ENCODE results near the gene TRAF6.

Gene TRAF6

DNA sequence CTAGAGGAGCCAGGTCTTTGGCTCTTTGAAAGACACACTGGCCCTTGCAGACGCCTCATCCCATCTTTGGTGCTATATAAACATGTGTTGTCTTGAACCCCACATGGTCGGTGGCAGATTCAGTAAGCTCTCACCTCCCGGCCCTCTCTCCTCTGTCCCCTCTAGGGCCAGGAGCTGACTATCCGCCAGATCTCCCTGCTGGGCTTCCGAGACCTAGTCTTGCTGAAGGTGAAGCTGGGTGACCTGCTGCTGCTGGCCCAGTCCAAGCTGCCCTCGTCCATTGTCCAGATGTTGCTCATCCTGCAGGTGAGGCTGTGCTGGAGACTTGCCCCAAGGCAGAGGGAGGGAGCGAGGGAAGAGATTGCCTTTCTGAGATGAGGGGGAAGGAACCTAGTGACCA is 63.9 kb downstream of the TRAF6 start:
- Mint-ChIP-seq H3K27ac (no peak overlapping the region), H3K4me3 (no peak overlapping the region), H3K9me3 (no peaks in the 10 kb centered on the region), H3K4me1 (ENCODE audit: low read depth) (peaks cover 23% of the 10 kb centered on the region), H3K36me3 (ENCODE audit: low read depth) (peaks cover 16% of the 10 kb centered on the region), H3K27me3 (no peaks in the 10 kb centered on the region)
- no peak for DNase-seq

DNA sequence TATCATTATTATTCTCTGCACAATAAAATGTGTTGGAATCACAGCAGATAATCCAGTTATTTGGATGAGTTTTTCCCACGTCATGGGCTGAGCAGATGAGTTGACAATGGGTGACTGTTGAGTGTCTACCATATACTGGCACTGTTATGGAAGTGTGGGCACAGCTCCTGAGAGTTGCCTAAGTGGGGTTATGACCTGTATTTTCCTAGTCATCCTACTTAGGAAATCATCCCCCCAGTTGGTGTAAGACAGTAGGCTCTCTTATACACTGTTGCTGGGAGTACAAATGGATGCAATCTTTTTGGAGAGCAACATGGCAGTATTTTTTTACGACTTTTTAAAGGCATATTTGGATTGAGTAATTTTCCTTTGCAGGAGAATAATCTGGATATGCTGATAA is 66.4 kb downstream of the TRAF6 start:
- Mint-ChIP-seq H3K27ac (no peak overlapping the region), H3K36me3 (ENCODE audit: low read depth) (peaks cover 14% of the 10 kb centered on the region), H3K4me3 (no peak overlapping the region), H3K27me3 (no peaks in the 10 kb centered on the region), H3K4me1 (ENCODE audit: low read depth) (peaks cover 11% of the 10 kb centered on the region), H3K9me3 (no peaks in the 10 kb centered on the region)
- no peak for DNase-seq

DNA sequence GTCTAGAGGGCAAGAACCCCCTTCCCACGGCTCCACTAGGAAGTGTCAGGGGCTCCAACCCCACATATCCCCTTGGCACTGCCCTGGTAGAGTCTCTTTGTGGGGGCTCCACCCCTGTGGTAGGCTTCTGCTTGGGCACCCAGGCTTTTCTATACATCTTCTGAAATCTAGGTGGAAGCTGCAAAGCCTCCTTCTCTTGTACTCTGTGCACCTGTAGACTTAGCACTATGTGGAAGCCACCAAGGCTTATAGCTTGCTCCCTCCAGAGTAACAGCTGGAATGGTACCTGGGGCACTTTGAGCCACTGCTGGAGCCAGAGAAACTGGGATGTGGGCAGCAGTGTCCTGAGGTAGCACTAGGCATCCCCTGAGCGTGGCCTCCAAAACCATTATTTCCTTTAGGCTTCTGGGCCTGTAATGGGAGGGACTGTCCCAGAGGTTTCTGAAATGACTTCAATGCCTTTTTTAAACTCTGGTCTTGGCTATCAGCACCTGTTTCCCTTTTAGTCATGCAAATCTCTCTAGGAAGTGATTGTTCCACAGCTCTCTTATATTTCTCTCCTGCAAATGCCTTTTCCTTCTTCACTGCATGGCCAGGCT is 68.4 kb downstream of the TRAF6 start:
- Mint-ChIP-seq H3K4me3 (no peak overlapping the region), H3K27ac (no peak overlapping the region), H3K4me1 (ENCODE audit: low read depth) (peaks cover 11% of the 10 kb centered on the region), H3K27me3 (no peaks in the 10 kb centered on the region), H3K36me3 (ENCODE audit: low read depth) (peaks cover 8% of the 10 kb centered on the region), H3K9me3 (no peaks in the 10 kb centered on the region)
- no peak for DNase-seq

DNA sequence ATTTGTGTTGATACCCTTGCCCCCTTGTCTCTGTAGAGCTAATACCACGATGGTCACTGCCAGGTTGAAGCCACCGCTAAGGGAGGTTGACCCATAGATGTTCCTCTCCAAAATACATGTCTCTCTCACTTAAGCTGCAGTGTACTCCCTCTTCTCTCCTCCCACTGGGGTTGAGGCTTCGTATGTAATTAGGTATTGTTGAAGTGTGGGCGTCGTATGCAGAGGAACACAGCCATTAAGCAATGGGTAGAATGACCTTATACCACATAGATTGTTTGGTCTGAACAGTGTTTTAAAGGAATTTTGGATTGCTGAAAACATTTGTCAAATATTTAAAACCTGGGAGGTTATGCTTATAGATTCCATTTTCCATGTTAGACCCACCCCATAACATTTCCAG is 71.9 kb downstream of the TRAF6 start:
- Mint-ChIP-seq H3K4me1 (ENCODE audit: low read depth) (peaks cover 11% of the 10 kb centered on the region), H3K4me3 (no peak overlapping the region), H3K27me3 (no peaks in the 10 kb centered on the region), H3K27ac (no peak overlapping the region), H3K9me3 (no peaks in the 10 kb centered on the region), H3K36me3 (ENCODE audit: low read depth) (peaks cover 13% of the 10 kb centered on the region)
- DNase-seq = no peak

DNA sequence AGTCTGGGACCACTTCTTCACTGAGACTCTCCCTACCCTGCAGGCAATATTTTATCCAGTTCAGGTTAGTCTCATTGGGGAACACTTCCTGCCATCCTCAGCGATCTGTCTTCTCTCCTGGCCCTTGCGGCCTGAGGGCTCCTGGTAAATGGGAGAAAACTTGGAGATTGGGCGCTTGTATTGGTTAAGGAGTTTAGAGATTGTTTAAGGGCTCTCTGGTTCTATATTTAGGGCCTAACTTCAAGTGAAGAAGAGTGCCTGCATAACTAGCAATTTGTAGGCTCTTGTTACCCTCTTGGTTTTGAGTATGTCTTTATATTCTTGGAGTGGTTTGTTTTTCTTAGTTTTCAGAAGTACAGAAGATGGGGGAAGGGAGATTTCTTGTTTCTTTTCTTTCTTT is 72.7 kb downstream of the TRAF6 start:
- Mint-ChIP-seq H3K4me1 (ENCODE audit: low read depth) (peaks cover 11% of the 10 kb centered on the region), H3K27ac (no peak overlapping the region), H3K27me3 (no peaks in the 10 kb centered on the region), H3K4me3 (no peak overlapping the region), H3K9me3 (no peaks in the 10 kb centered on the region), H3K36me3 (ENCODE audit: low read depth) (peaks cover 16% of the 10 kb centered on the region)
- DNase-seq = no peak
